Fibroblast of upper back skin (primary cell): ENCODE measurements around the gene ELOA.
A peak's percentile ranks its signal among the peaks of the same experiment; 100 is the strongest.
"Not testable (repeated sequence)": the region's sequence is repeated elsewhere in the genome, so short reads cannot be mapped to it uniquely, and the experiment has no call there.

Source experiments
- DNase-seq: peaks from one replicate; pipeline ENCODE4 v3.0.0-alpha.2; 2013

ELOA gene

DNA sequence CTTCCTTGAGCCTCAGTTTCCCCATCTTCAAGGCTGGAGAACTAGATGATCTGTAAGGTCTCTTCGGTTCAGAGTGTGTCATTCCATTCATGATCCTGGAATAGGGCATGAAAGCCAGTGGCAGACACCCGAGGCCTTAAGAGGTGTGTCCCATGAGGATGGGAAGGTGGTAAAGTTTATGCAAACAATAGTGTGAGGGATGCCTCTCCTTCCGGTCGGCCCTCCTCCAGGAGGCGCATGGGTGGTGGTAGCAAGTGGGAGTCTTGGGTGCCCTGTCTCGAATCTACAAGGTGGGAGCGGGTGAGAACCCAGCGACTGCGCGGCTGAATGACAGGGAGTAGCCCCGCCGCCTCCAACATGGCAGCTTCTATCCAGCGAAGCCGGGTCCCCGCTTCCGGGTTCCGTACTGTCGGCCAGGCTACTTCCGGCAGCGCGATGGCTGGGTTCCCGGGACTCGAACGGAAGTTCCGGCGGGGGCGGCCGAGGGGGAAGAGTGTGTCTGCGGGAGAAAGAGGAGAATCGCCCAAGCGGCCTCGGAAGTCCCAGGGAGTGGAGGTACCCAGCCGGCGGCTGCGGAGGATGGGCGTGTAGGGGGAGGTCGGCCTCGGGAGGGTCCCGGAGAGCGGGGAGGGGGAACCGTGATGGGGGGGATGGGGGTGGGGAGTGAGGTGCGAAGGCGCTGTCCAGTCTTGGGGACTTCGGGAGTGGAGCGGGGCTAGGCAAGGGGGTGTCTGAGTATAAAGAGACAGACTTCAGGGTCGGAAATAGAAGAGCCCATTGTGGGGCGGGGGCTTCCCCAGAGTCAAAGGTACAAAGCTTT is 47.6 kb downstream of the ELOA start, which contains the start of gene LYPLA2:
LYPLA2 (plus strand) TSS at position 450 of the 820 bp plus-strand sequence. CDS start 1,538 bp downstream, outside the sequence.
- DNase-seq = peak; percentile 90

DNA sequence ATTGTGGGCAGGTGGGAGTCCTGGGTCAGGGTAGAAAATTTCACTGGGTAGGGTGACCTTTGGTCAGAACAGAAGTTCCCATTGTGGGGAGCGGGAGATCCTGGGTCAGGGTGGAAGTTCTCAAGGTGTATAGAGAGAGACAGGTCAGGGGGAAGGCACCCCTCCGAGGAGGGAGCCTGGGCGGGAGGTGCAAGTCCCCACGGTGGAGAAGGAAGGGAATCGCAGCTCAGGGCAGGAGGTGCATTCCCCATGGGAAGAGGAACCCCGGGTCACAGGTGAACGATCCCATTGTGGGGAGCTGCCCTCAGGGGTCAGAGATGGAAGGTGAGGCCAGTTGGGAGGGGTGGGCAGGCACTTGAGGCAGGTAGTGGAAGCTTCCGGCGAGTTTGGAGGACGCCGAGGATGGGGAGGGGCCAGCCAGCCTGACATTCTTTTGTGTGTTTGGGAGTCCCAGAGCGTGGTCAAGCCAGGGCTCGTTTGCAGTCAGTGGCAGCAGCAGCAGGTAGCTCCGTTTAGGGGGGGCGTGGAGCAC is 48.3 kb downstream of the ELOA start:
- DNase-seq = no peak

- no peak for DNase-seq
Measured at GRCh38 chr1:23792151-23792945, 49.1 kb downstream of the ELOA start.

GRCh38 chr1:23793018-23793781 is 49.9 kb downstream of the ELOA start:
- DNase-seq = no peak

- DNase-seq = no peak
Measured at GRCh38 chr1:23793861-23794731, 50.8 kb downstream of the ELOA start.

- DNase-seq = not testable (repeated sequence)
Measured at GRCh38 chr1:23794732-23795182, 51.5 kb downstream of the ELOA start.

- no peak for DNase-seq
Measured at GRCh38 chr1:23795676-23796465, 52.6 kb downstream of the ELOA start.

DNA sequence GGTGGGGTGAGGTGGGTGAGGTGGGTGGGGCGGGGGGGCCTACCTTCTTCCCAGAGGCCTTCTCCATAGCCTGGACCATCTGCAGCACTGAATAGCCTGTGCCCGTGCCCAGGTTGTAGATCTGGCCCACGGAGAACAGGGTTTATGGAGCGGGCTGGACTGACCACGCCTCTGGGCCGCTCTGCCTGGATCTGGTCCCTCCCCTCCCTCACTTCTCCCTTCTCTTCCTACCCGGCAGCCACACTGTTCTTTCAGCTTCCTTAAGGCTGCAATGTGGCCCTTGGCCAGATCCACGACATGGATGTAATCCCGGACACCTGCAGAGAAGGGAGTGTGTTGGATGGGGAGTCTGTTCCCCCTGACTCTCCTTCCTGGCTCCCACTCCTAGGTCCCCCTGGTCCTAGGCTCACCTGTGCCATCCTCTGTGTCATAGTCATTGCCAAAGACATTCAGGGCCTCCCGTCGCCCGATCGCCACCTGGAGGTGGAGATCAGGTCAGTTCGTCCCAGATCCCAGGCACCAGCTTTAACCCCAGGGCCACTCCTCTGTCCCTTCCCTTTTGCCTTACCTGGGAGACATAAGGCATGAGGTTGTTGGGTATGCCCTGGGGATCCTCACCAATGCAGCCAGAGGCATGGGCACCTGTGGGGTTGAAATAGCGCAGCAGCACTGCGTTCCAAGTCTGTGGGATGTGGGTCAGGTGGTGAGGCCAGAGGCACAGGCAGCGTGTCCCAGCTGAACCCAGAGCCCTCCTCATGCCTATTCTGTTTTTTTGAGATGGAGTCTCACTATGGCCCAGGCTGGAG is 53.4 kb downstream of the ELOA start:
- no peak for DNase-seq

- DNase-seq = no peak
Measured at GRCh38 chr1:23797478-23798448, 54.5 kb downstream of the ELOA start.

GRCh38 chr1:23798662-23799142 is 55.4 kb downstream of the ELOA start:
- no peak for DNase-seq

- no peak for DNase-seq
Measured at GRCh38 chr1:23799255-23799569, 55.9 kb downstream of the ELOA start.

DNA sequence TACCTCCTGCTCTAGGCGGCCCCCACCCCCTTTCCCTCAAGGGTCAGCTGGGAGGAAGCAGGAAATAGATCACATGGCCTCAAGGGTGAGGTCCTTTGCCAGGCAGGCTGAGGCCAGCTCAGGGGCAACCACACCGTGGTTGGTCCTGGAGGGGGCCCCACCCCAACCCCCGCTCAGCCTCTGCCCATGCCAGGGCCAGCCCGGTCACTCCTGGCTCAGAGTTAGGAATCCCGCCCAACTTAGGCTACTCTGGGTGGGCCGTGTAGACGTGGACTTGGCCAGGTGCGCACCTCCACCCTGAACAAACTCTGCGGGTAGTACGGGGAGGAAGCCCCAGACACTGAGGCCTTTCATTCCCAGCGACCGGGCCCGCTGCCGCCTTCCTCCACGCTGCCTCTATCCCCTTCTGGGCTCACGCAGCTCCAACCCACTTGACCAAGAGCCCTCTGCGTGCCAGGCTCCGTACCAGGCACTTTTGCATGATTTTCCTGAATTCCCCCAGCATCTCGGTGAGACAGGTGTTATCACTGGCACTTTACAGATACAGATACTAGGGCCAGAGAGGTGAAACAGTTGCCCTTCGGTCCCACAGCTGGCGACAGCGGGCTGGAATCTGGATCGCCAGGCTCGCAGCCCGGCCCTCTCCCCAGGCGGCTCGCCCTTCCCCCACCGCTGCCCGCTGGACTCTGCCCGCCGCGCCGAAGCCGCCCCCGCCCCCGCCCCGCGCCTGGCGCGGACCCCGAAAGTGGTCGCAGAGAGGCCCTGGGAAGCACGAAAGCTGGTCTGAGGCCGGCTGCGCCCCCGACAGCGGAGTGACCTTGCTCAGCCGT is 56.5 kb downstream of the ELOA start:
- DNase-seq = peak; percentile 45

- DNase-seq = peak; percentile 93
Measured at GRCh38 chr1:23800400-23801337, 57.4 kb downstream of the ELOA start, which contains the start of gene GALE. Gene GALE (minus strand): TSS chr1:23800754. CDS start chr1:23799007, 1,747 bp downstream.

DNA sequence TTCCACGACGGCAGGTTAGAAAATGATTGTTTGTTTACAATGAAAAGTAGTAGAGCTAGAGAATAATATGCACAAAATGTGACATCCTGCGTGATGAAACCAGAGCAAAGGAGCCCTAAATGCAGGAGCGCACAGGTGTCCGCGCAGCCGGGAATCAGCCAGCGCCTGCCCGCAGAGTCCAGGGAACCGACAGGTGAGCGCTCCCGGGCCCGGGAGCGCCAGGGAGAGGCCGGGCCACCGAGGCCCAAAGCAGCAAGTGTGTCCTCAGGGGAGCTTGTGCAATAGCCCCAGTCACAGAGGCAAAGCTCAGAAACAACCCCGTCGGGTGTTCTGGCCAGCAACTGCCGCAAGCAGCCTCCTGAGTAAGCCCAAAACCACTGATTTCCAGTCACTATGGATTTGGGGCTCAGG is 58.1 kb downstream of the ELOA start:
- no peak for DNase-seq

DNA sequence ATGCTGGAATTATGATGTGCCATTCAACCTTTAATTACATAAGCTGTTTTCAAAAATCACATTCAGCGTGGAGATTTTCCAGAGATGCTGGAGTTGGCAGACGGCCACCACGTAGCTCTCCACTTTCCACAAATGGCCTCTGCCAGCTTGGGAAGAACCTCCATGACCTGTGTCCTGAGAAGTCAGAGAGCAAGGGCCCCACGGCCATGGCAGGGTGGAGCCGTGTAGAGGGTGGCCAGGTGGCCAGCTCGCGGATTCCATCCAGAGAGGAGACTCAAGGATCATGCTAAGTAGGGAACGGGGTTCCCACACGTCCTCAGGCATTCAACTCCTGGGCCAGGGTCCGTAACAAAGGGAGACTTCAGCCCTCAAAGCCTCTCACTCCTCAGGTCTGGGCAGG is 58.6 kb downstream of the ELOA start:
- DNase-seq = no peak

- not testable (repeated sequence) for DNase-seq
Measured at GRCh38 chr1:23802809-23803342, 59.6 kb downstream of the ELOA start.
